HG03095 (cell line): ENCODE data around the gene TCF7.

Experiments
- ATAC-seq: cut with Tn5 transposase; IDR thresholded peaks from one replicate; pipeline ENCODE4 v1.9.1; 2021; ENCODE audit warnings: moderate library complexity; ENCODE audit not compliant: unreplicated experiment

Gene TCF7

GRCh38 chr5:134175921-134176510, 61.5 kb downstream of the TCF7 start:
- peak; percentile 6 for ATAC-seq

DNA sequence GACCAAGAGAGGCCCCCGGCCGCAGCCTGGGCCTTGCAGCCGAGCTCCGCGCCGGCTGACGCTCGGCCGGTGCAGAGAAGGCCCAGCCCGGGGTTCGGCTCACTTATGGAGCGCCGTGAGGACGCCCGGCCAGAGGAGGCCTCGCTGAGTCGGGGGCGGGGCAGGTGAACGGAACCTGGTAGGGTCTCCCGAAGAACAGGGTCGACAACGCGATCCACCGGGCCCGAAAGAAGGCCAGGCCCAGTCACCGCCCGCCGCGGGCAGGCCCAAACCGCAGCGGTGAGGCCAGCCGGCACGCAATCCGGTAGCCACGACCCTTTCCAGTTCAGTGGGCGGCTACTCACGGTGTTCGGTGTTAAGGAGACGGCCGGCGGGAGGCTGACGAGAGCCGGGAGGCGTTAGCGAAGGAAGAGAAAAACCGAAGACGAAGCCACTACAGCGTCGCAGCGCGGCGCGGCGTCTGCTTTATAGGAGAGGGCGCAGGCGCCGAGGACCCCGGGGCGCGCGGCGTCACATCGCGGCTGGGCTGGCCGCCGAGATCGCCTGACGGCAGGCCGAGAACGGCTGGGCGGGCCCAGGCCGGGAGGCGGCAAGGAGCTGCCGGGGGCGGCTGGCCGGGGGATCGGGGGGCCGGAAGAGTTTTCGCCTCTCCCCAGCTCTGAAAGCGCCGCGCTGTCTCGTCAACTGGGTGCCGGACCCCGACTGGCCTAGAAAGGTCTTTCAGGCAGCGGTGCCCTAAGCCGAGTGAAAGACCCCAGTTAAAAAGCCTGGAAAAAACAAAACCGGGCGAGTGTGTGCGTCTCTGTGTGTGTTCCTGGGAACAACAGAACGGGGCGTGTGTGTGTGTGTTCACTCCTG, 62.3 kb downstream of the TCF7 start, which contains the start of gene SKP1:
Gene SKP1, minus strand, starts transcription at position 440 of the 858 bp plus-strand sequence. CDS start 2,928 bp downstream, outside the sequence.
- ATAC-seq: peak; percentile 65

- no peak for ATAC-seq
Measured at GRCh38 chr5:134177369-134178095, 63.1 kb downstream of the TCF7 start.

GRCh38 chr5:134178096-134178419, 63.6 kb downstream of the TCF7 start:
- no peak for ATAC-seq

DNA sequence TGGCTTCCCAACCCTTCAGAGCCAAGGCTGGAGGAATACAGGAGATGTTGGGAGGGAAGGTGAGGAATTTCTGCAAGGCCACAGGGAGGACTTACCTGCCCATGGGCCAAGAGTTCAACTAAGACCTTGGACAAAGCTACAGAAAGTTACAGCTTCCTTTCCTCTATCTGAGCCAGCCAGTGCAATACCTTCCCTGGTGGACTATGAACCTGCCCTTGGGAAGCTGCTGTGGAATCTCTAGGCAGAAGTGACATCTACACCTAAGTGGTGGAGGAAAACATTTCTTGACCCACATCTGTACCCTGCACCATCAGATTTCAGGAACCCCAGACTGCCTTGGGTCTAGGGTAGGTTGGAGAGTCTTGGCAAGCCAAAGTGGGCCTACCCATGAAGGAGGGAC, 69.0 kb downstream of the TCF7 start:
- no peak for ATAC-seq

DNA sequence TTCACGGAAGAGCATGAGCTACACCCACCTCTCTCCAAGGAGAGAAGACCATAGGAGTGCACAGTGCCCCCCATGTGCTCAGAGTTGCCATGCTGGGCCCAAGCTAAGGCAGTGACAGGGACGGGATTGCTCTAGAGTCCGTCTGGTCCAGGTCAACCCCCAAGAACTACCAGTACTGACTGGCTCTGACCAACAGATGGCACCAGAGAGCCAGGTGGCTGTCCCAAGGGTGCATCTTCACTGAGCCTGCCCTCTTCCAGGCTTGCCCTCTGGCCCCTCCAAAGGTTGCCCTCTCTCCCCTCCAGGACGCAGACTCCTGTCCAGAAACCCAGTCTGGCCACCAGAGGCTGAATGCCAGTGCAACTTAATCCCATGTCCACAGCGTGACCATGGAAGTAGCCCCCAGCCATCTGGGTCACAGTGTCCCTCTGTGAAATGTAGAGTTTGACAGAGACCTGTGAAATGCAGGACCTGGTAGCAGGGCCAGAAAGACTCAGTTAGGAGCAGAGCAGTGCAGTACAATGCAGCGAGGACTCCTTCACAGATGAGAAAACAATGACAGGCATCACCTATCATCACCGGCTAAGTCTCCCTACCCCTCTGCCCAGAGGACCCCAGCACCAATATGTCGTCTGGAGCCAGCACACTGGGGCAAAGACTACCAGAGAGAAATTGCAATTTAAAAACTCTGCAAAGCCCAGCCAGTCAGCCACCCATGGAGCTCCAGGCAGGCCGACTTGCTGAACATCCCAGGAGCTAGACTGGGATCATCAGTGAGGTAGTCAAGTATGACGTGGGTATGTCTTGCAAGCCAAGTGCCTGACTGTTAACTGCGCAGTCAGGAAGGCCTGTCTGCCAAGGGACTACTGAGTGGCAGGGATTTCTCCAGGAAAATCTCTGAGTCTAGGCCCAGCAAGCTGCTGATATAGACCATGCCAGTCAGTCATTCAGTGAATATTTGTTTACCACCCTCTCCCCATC, 70.0 kb downstream of the TCF7 start:
- peak; percentile 75 for ATAC-seq

- ATAC-seq: no peak
Measured at GRCh38 chr5:134188092-134188491, 73.6 kb downstream of the TCF7 start.

DNA sequence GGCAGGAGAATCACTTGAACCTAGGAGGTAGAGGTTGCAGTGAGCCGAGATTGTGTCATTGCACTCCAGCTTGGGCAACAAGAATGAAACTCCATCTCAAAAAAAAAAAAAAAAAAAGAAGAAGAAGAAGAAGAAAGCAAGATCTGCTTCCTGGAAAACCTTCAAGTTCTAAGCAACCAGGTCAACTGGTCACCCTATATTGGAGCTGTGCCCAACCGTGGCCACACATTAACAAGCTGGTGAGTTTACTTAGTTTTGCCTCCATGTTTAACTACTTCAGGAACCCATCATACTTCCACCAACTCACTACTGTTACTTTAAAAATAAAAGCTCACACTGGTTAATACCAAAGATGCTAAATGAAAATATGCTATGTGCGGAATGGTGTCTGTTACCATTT, 74.5 kb downstream of the TCF7 start:
- no peak for ATAC-seq

DNA sequence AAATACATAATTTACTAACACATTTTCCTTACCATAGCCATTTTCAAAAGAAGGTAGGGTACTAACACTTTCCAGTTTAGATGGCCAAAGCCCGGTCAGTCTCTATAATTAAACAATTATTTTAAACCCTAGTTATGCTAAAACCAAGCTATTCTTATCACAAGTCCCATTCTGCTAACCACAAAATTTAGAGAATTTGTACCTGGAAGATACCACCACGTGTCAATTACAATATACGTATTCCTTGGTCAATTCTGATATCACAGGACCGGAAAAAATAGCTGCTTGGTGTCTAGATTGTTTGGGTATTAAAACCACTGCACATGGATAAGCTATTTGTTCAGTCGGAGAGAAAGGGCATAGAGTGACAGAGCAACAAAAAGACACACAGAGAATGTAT, 81.2 kb downstream of the TCF7 start:
- no peak for ATAC-seq
